ENCODE measurements around the gene MRAS. TPM values are rescaled to one million over a fixed set of nuclear protein-coding genes. Genes with fewer than 3 reads are reported as not detected.

MRAS gene
- total and polyA plus RNA-seq, 2 of the 4 experiments (the other 2 are of a cell fraction), result 59.3 to 60.6 TPM

DNA sequence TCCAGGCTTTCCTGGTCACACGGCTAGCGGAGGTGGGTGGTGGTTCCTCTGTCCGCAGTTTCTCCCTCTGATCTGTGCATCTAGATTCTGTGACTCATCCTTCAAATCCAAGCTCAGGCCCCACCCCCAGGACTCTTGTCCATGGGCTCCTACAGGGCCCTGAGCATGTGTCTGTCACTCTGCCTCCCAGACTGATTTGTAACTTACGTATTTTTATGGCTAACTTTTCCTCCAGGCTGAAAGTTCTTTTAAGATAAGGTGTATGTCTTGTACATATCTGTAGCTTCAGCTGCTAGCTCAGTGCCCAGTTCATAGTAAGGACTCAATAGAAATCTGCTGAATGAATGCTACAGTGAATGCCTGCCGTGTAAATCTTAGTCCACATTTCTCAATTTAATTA, 94.1 kb downstream of the MRAS start:
- dilution Hi-C loops (cut with HindIII; ENCODE audit: low sequenced_read_pairs, unreplicated experiment), result no loop called here
- intact Hi-C loops (cut with micrococcal nuclease), result no loop called here
- Histone ChIP-seq H3K23ac (ENCODE audit: low read depth, low read length) (no peak overlapping the region), H3K4ac (ENCODE audit: low read depth, low read length) (no peak overlapping the region), H3K9me1 (ENCODE audit: insufficient read depth, low read length) (peaks cover 4% of the 10 kb centered on the region; the same call in 1 of the 2 replicates), H3K4me1 (ENCODE audit: control insufficient read depth, insufficient read depth, low read length) (peaks cover 7% of the 10 kb centered on the region; the same call in 1 of the 2 replicates), H2BK120ac (ENCODE audit: low read depth, low read length) (no peak overlapping the region), H3K27ac (ENCODE audit: insufficient read depth, low read length) (no peak overlapping the region), H2AFZ (replicated peaks; ENCODE audit: low read length, poor library complexity) (no peak overlapping the region), H2AK5ac (ENCODE audit: low read depth, low read length) (no peak overlapping the region), H3K14ac (replicated peaks; ENCODE audit: low read depth, low read length) (no peak overlapping the region), H3K18ac (ENCODE audit: low read depth, low read length) (no peak overlapping the region), H2BK5ac (ENCODE audit: low read depth, low read length, poor library complexity, severe bottlenecking) (no peak overlapping the region), H4K5ac (ENCODE audit: low read depth, low read length) (no peak overlapping the region), H4K20me1 (ENCODE audit: insufficient read depth, low read length) (no peaks in the 10 kb centered on the region), H3K79me1 (ENCODE audit: low read depth in 1 of 2, low read length in 2 of 2) (no peaks in the 10 kb centered on the region), H4K8ac (ENCODE audit: low read depth in 2 of 2, low read length in 2 of 2) (no peak overlapping the region), H3K4me2 (ENCODE audit: low read depth, low read length) (no peak overlapping the region), H2AK9ac (replicated peaks; ENCODE audit: low read depth, low read length, poor library complexity) (no peak overlapping the region), H3K9me3 (ENCODE audit: control insufficient read depth, insufficient read depth, low read length) (no peaks in the 10 kb centered on the region), H3K4me3 (ENCODE audit: insufficient read depth, low read depth, low read length) (no peak overlapping the region), H2BK15ac (ENCODE audit: low read depth, low read length) (no peak overlapping the region), H3K27me3 (ENCODE audit: control insufficient read depth, insufficient read depth, low read length) (peaks cover 20% of the 10 kb centered on the region), H4K91ac (ENCODE audit: insufficient read depth, low read depth, low read length) (no peak overlapping the region), H3K36me3 (ENCODE audit: control insufficient read depth, insufficient read depth, low read length) (no peaks in the 10 kb centered on the region), H3K56ac (ENCODE audit: extremely low read depth, insufficient read depth, low read length) (no peak overlapping the region), H2BK20ac (ENCODE audit: low read depth, low read length) (no peak overlapping the region), H3K9ac (ENCODE audit: low read depth, low read length) (no peak overlapping the region)
- WGBS, 2 experiments (ENCODE audit: extremely low coverage in 2 of 2, insufficient read length in 1 of 2), result no CpG with 5 or more reads among the region's 5 CpGs
- DNase-seq (peak; percentile 60), ATAC-seq (ENCODE audit: low read depth) (peak; percentile 78)
- ChIA-PET POLR2A (ENCODE audit: unreplicated experiment) (no interaction called here), CTCF (interaction anchor here (0.8 to 1.5 kb wide), 2 partner anchors 10 to 37 kb away, joined by 3 to 6 read pairs; no protein-coding TSS in a partner anchor)
- no peak for TF ChIP-seq NFE2L2 (IDR thresholded peaks at IDR 0.05; ENCODE audit: low read depth, low read length)
- no peak for TF ChIP-seq MAFK (IDR thresholded peaks at IDR 0.05; ENCODE audit: low read depth, low read length)
- TF ChIP-seq MAZ (IDR thresholded peaks at IDR 0.05; ENCODE audit: borderline replicate concordance, low read depth, low read length), result no peak
- no peak for TF ChIP-seq RCOR1 (IDR thresholded peaks at IDR 0.05; ENCODE audit: insufficient replicate concordance, low read length)
- no peak for TF ChIP-seq ELK1 (IDR thresholded peaks at IDR 0.05; ENCODE audit: borderline replicate concordance, low read depth, low read length)
- TF ChIP-seq SMC3 (IDR thresholded peaks at IDR 0.05; ENCODE audit: low read depth, low read length), result no peak
- no peak for TF ChIP-seq USF2 (IDR thresholded peaks at IDR 0.05; ENCODE audit: low read depth, low read length)
- TF ChIP-seq BHLHE40 (IDR thresholded peaks at IDR 0.05; ENCODE audit: low read depth, low read length), result no peak
- TF ChIP-seq FOS (IDR thresholded peaks at IDR 0.05; ENCODE audit: low read depth, low read length), result 0 out of 2 replicates have a peak, but pooled peaks have one; percentile 22
- TF ChIP-seq POLR2A (IDR thresholded peaks at IDR 0.05; ENCODE audit: low read depth, low read length), result no peak
- TF ChIP-seq RAD21 (IDR thresholded peaks at IDR 0.05; ENCODE audit: low read length), result no peak
- TF ChIP-seq RFX5 (IDR thresholded peaks at IDR 0.05; ENCODE audit: low read depth, low read length), result no peak
- 0 out of 2 replicates have a peak, but pooled peaks have one; percentile 15 for TF ChIP-seq MXI1 (IDR thresholded peaks at IDR 0.05; ENCODE audit: borderline replicate concordance, low read depth, low read length)
- TF ChIP-seq CHD1 (IDR thresholded peaks at IDR 0.05; ENCODE audit: low read depth, low read length), result no peak
- no peak for TF ChIP-seq CTCF (conservative IDR thresholded peaks at IDR 0.05; ENCODE audit: low read depth, low read length)
- BruUV-seq (replicated peaks), result no TSS peak
- in situ Hi-C loops (cut with MboI; ENCODE audit: low sequenced_read_pairs), result no loop called here
